WTC11 (cell line): ENCODE data around the gene CD44.

Experiments
- CTCF ChIP-seq: fragments of 200-600 bp; IDR thresholded peaks from 2 replicates; pipeline ENCODE4 v1.8.0; 2022; ENCODE audit warnings: antibody characterized with exemption
- ELF4 ChIP-seq: sonication (generic); formaldehyde crosslinking; IDR thresholded peaks from 2 replicates; pipeline ENCODE4 v1.8.1; 2022; ENCODE audit warnings: low read depth, mild to moderate bottlenecking, moderate library complexity, missing genetic modification reagents
- ZNF232 ChIP-seq: sonication (generic); formaldehyde crosslinking; IDR thresholded peaks from 2 replicates; pipeline ENCODE4 v1.8.0; 2022; ENCODE audit warnings: mild to moderate bottlenecking, missing genetic modification reagents

GRCh38 chr11:35280727-35281126 lies 141.8 kb downstream of the CD44 start:
- TF ChIP-seq ZNF232 (CRISPR knock-in tag): no peak
- no peak for TF ChIP-seq ELF4 (CRISPR knock-in tag)
- no peak for TF ChIP-seq CTCF
